Fibroblast of the aortic adventitia (primary cell): Measurements from ENCODE around the gene MON2. TPM values are rescaled to one million over a fixed set of nuclear protein-coding genes. Genes with fewer than 3 reads are reported as not detected.

ENCODE experiments used
- DNase-seq: peaks from one replicate; pipeline ENCODE4 v3.0.0-alpha.2; 2010; ENCODE audit warnings: low read depth
- H3K4me3 ChIP-seq: 2 replicates; pipeline ENCODE4 v1.5.1; 2011; ENCODE audit warnings: low read depth, mild to moderate bottlenecking, control low read depth, low read length, moderate library complexity
- CTCF ChIP-seq: IDR thresholded peaks from 2 replicates; pipeline ENCODE4 v1.5.1; 2011; ENCODE audit warnings: mild to moderate bottlenecking, low read length, control low read depth, inconsistent platforms; ENCODE audit not compliant: insufficient read depth
- total RNA-seq: library from RNA; depleted of rRNA; stranded (reverse); fragments of >200 nt; gene quantifications from 2 replicates; pipeline ENCODE4 v1.2.3, GENCODE V29; 2012; ENCODE audit warnings: low replicate concordance

The MON2 gene
- total RNA-seq, 1 donor, result 66.1 TPM

GRCh38 chr12:62532333-62532732 lies 65.7 kb downstream of the MON2 start:
- H3K4me3 ChIP-seq, result no peak overlapping the region
- no peak for TF ChIP-seq CTCF
- DNase-seq, result no peak

- no peak overlapping the region for H3K4me3 ChIP-seq
- no peak for TF ChIP-seq CTCF
- DNase-seq, result no peak
Measured at GRCh38 chr12:62533087-62533754, 66.6 kb downstream of the MON2 start.

GRCh38 chr12:62533755-62534107 lies 67.1 kb downstream of the MON2 start:
- H3K4me3 ChIP-seq, result no peak overlapping the region
- TF ChIP-seq CTCF, result no peak
- DNase-seq, result no peak

GRCh38 chr12:62536546-62536945 lies 69.9 kb downstream of the MON2 start:
- no peak for DNase-seq
- H3K4me3 ChIP-seq, result no peak overlapping the region
- no peak for TF ChIP-seq CTCF

GRCh38 chr12:62537551-62537950 lies 70.9 kb downstream of the MON2 start:
- H3K4me3 ChIP-seq, result no peak overlapping the region
- no peak for TF ChIP-seq CTCF
- peak; percentile 97 for DNase-seq

- TF ChIP-seq CTCF, result no peak
- DNase-seq, result no peak
- H3K4me3 ChIP-seq, result no peak overlapping the region
Measured at GRCh38 chr12:62540354-62540753, 73.7 kb downstream of the MON2 start.

- TF ChIP-seq CTCF, result no peak
- no peak overlapping the region for H3K4me3 ChIP-seq
- no peak for DNase-seq
Measured at GRCh38 chr12:62542814-62543213, 76.2 kb downstream of the MON2 start.
